GM18519 (cell line): Measurements from ENCODE around the gene MAP4.
A peak's percentile ranks its signal among the peaks of the same experiment; 100 is the strongest.
"Not testable (repeated sequence)": the region's sequence is repeated elsewhere in the genome, so short reads cannot be mapped to it uniquely, and the experiment has no call there.

Experiments used
- ATAC-seq: cut with Tn5 transposase; IDR thresholded peaks from one replicate; pipeline ENCODE4 v1.9.1; 2021; ENCODE audit warnings: mild to moderate bottlenecking, moderate library complexity; ENCODE audit not compliant: unreplicated experiment, low FRiP score

Gene MAP4

DNA sequence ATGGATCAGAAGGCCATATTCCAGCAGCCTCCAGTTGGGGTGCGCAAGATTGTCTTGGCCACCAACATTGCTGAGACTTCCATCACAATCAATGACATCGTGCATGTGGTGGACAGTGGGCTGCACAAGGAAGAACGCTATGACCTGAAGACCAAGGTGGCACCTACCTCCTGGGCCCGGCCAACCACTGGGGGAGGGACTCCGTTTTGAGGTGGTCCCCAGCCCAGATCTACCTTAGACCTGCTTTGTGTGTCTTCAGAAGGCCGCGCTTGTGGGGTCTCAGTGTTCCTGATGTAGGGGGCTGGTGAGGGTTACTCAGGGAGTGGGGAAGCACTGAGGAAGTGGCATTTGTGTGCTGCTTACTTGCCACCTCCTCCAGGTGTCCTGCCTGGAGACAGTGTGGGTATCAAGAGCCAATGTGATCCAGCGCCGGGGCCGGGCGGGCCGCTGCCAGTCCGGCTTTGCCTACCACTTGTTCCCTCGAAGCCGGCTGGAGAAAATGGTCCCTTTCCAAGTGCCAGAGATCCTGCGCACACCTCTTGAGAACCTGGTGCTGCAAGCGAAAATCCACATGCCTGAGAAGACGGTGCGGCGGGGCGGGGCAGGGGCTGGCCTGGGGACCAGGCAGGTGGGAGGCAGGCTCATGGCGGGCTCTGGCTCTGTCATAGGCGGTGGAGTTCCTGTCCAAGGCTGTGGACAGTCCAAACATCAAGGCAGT is 168.3 kb downstream of the MAP4 start:
- no peak for ATAC-seq

DNA sequence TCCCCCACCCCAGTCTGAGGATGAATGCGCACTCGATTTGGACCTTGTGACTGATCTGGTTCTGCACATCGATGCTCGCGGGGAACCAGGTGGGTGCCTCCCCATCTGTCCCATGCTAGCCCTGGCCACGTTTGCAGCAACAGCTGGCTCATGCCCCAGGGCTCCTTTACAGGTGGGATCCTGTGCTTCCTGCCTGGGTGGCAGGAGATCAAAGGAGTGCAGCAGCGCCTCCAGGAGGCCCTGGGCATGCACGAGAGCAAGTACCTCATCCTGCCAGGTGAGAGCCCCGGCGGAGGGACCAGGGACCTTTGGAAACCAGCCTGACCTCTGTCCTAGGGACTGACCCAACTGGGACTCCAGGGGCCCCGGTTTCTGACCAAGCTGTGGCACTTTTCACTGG is 169.0 kb downstream of the MAP4 start:
- ATAC-seq: no peak

- ATAC-seq: no peak
Observed at GRCh38 chr3:47846880-47847248, 169.4 kb downstream of the MAP4 start.

GRCh38 chr3:47846186-47846879 is 169.9 kb downstream of the MAP4 start:
- no peak for ATAC-seq

DNA sequence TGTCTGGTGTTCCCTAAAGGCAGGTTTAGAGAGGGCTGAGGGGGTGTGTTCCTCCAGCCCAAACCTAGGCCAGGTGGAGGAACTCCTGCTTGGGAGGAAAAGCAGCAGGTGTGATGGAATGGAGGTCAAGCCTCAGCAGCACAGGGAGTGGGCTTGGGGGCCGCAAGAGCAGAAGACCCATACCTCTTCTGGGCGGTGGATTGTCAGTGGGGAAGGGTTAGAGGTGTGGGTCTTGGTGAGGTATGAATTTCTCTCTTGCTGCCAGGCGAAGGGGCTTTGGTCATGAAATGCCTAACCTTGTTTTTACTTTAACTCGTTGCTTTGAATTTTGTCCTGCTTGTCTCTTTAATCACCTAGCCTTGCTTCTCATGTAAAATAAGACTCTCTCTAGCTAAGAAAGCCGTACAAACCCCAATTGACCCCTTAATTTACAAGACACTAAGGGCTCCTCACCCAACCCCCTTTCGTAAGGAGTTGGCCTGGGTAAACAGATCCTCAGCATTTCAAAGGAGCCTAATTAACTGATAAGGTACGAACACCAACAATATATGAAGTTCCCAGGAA is 174.3 kb downstream of the MAP4 start:
- ATAC-seq: no peak

DNA sequence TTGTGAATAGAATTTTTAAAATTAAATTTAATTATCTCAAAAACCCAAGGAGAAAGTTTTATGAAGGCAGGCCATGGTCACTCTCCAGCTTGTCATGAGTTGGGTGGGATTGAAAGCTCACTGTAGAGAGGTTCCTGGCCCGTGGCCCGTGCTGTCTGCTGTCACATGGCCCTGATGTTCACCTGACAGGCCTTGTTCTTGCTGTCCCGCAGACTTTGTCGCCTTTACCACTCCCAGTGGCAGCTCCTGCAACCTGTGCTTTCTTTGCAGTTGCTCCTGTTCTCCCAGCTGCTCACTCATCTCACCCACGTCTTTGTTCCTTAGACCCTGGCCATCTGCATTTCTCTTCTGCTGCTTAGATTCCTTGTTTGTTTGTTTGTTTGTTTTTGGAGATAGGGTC is 177.7 kb downstream of the MAP4 start:
- no peak for ATAC-seq

DNA sequence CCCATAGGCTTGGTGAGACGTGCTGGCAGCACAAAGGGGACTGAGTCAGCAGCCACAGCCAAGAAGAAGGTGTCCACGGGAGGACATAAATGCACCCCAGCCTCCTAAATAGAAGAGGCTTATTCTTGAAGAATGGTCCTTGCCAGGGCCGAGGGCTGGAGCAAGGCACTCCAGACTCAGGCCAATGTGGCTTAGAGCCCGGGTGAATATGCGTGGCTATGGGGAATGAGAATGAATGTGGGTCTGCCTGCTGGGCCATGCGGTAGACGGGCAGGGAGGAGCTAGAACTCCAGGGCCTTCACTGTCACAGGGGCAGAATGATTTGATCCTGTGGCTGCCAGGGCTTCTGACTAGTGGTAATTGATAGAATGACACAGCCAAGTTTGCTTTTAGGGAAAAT is 179.2 kb downstream of the MAP4 start:
- ATAC-seq: no peak

GRCh38 chr3:47829482-47829881 is 186.7 kb downstream of the MAP4 start:
- ATAC-seq: not testable (repeated sequence)

GRCh38 chr3:47825590-47825989 is 190.6 kb downstream of the MAP4 start:
- ATAC-seq: no peak

DNA sequence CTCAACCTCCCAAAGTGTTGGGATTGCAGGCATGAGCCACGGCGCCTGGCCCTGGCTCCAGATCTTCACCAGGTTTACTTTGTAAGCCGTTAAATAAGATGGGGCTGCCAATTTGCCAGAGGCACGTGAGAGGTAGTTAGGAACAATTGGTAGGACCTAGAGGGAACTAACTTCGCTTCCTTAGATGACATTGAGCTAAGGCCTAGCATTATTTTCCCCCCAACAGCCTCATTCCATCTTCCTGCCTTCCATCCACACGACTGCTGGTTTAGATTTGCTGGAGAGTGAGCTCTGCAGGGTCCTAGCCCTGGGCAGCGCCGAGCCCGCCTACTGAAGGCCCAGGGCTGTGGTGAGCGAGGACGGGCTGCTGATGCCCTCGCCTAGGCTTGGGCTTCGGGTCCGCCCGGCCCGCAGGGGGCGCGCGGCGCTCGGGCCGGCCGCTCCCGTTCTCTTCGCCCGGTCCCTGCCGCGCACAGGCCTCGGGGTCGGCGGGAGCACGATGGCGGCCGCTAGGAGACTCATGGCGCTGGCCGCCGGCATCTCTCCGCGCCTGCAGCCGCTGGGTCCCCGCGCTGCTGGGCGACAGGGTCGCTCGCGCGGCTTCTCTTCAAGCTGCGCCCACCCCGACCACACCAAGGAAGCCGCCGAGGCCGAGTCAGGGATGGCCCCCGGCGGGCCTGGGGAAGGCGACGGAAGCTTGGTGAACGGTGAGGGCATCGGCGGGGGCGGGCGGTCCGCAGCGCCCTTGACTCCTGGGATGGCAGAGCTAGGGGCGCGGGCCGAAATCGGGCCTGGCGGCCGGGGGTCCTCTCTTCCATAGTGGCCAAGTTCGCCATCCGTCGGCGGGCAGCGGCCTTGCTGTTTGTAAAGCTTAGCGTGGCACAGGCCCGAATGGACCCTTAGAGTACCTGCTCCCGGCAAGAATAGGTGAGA is 191.4 kb downstream of the MAP4 start:
- peak; percentile 85 for ATAC-seq

- no peak for ATAC-seq
Observed at GRCh38 chr3:47817609-47818008, 198.6 kb downstream of the MAP4 start.

- ATAC-seq: no peak
Observed at GRCh38 chr3:47813551-47814177, 202.6 kb downstream of the MAP4 start.

GRCh38 chr3:47804577-47804976 is 211.6 kb downstream of the MAP4 start:
- no peak for ATAC-seq

DNA sequence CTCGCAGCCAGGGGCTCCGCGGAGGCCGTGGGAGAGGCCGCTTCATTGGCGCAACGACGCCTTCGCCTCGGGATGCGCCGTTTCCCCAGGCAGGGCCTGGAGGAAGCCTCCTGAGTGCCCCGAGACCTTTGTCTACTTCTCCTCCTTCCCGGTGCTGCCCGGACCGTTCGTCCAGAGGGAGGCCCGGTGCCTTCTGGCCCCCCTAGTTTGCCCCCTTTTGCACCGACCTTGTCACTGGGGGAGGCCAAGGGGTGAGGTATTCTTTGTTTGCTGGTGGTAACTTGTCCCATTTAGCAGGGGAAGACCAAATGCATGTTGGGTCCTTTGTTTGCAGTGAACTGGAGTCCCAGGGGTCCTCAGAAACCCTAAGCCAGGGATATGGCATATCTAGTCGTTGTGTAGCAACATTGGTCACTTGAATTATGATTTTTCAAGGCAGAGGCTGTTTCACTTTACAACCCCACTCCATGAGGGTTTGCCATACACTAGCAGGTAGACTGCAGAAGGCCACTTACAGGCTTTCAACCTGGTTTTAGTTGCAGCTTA is 212.7 kb downstream of the MAP4 start:
- no peak for ATAC-seq

DNA sequence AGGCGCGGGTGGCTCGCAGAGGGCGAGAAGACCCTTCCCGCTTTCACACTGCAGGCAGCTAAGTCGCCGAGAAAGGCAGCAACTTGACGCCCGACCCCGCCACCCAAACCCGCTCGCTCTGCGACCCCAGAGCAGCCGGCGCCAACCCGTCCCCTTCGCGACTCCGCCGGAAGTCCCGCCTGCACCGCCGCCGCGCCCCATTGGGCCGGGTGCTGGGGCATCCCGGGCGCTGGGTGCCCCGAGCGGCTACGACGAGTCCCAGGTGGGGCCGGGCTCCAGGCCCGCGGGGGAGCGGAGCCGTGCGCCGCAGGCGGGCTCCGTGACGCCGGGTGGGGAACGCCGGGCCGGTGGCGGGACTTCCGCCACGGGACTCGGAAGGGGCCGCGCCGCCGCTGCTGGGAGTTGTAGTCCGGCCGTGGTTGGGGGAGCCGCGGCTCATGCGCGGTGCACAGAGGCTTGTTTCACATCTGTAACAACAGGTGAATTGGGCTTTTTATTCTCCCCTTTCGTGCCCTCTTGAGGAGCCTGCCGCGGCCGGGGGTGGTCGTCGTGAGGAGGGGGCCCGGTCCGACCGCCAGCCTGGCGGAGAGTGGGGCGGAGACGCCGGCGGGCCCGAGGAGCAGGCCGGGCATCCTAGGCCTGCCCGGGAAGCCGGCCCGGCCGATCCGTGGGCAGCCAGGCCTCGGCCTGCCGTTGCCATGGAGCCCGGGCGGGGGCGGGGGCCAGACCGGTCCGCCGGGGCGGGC is 213.3 kb downstream of the MAP4 start, which contains the start of gene DHX30:
Gene DHX30, plus strand, starts transcription at position 405 of the 746 bp plus-strand sequence. CDS start 7,546 bp downstream, outside the sequence.
- peak; percentile 54 for ATAC-seq
